HG02973 (cell line): ENCODE measurements around the gene EHBP1L1.

Experiments
- ATAC-seq: cut with Tn5 transposase; IDR thresholded peaks from one replicate; pipeline ENCODE4 v1.9.1; 2021; ENCODE audit warnings: moderate library complexity; ENCODE audit not compliant: unreplicated experiment

The EHBP1L1 gene

DNA sequence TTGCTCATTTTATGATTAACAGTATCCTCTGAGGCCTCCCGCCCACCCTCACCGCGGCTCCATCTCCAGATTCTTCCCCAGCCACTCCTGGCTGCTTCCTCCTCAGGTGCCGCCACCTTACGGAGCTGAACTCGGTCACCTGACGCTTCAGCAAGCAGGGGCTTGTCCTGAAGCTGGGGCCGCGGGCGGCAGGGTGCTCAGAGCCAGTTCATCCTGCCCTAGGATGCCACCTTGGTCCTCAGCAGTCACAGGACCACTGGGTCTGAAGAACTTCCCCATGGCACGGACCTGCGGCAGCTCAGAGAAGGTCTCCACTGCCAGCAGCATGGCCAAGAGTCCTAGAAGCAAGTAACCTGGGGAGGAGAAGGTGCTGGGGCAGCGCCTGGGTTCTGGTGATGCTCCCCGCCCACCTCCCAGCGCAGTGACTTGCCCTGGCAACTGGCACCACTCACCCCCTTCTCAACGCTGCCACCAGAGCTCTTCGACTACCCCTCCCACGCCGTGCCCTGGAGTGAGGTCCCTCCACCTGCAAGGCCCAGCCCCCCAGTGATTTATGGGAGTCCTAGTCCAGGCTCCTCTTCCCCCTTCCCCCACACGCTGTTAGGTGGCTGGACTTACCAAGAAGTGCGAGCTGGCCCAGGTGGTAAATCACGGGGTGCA, 17.1 kb downstream of the EHBP1L1 start:
- ATAC-seq = no peak

DNA sequence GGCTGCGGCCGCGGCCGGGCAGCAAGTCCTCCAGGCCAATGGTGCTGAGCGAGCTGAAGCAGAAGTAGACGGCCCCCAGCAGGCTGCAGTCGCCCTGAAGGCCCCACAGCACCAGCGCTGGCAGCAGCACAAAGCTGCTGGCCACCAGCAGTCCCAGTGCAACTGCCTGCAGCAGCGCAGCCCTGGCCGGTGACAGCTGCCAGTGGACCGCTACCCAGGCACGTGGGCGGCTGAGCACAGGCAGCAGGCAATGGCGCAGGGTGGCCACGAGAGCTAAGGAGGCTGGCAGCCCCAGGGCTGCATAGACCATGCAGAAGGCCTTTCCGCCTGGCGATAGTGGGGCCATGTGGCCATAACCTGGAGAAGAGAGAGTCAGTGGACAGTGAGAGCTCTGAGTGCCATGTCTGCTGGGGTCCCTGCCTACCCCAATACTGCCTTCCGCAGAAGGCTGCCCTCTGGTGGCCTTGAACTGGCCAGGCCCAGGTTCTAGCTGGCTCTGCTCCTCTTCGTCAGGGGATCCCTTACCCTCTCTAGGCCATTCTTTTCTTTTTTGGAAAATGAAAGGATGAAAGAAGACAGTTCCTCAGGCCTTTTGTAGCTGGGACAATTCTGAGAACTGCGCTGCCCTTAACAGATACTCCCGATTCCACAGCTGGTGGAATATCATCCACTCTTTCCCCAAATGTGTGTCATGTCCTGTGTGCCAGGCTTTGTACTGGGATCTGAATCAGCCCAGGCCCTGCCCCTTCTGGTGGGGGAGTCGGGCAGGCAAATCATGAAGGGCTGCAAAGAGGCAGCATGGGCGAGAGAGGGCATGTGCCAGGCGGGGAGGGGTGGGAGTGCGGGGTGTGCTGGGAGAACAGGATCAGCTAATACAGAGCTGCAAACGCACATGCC, 17.9 kb downstream of the EHBP1L1 start:
- ATAC-seq = no peak

DNA sequence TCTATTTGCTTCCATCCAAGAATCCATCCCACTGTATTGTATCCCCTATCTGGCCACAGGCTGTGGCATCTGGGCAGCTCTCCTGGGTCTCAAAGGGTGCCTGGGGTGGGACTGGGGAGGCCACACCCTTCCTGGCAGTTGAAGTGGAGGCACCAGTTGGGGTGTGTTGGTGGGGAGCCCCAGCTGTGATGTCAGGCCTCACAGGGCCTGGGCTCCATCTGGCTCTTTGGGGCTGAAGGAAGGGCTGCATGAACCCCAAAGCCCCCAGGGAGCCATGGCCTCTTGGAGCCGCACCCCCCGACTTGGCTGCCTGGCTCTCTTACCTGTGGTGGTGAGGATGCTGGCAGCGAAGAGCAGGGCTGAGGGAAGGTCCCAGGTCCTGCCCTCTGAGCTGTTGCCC, 19.3 kb downstream of the EHBP1L1 start:
- ATAC-seq = no peak

DNA sequence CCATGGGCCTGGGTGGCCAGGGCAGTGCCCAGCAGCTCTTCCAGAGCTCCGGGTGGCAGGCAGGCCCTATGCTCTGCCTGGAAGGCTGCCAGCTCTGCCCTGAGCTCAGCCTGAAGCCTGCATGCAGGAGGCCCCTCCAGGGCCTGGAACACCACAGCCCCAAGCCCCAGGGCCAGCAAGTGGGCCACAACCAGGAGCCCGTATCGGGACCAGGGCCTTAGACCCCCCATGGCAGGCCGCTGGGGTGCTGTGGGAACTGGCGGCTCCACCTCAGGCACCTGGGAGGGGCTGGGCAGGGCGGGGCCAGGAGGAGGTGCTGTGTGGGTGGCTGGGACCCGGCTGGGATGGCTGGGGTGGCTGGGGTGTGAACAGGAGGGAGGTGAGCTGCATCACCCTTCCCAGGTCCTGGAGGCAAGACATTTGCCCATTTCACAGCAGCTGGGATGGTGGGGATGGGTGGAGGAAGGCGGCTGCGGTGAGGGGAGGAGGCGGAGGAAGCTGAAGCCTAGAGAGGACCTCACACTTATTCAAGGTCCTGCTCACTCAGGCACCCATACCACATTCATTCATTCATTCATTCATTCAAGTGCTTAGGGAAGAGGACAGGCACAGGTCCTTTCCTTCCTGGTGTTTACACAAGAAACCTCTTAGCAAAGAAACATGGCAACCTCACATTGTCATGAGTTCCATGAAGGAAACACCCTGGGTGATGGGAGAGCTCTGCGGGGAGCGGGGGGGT, 19.9 kb downstream of the EHBP1L1 start, which contains the start of gene KCNK7:
TSS of gene KCNK7 (minus strand) at position 258 of the 739 bp plus-strand sequence. CDS start at position 230, 28 bp downstream.
- no peak for ATAC-seq

DNA sequence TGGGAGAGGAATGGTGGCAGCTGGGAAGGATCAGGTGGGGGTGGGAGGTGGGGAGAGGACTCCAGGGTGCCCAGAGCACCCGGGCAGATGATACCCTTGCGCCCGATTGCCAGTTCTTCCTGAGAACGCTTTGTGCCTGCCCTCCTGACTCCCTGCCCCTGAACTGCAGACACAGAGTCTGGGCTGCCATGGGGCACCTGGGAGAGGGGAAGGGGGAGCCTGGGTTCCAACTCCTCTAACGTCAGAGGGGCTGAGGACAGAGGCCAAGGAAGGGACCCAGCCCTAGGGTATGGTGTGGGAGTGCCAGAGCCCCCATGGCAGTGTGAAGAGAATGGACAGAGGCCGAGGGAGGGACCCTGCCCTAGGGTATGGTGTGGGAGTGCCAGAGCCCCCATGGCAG, 20.7 kb downstream of the EHBP1L1 start:
- no peak for ATAC-seq

DNA sequence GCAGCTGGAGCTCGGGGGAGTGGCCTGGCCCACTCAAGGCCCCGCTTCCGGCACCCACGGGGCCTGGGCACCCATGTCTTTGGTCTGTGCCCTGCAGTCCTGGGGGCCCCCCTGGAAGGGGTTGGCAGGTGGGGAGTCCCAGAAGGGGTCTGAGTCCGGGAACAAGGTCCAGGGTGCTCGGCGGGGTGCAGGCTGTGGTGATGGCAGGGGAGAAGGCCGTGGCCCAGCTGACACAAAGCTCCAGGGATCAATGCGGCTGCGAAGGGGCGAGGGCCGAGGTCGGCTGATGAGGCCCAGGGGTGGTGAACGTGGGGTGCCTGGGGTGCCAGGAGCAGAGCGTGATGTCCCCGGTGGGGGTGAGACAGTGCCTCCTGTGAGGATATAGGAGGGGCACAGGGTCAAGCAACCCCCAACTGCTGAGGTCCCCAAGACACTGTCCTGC, 22.4 kb downstream of the EHBP1L1 start:
- ATAC-seq = no peak

DNA sequence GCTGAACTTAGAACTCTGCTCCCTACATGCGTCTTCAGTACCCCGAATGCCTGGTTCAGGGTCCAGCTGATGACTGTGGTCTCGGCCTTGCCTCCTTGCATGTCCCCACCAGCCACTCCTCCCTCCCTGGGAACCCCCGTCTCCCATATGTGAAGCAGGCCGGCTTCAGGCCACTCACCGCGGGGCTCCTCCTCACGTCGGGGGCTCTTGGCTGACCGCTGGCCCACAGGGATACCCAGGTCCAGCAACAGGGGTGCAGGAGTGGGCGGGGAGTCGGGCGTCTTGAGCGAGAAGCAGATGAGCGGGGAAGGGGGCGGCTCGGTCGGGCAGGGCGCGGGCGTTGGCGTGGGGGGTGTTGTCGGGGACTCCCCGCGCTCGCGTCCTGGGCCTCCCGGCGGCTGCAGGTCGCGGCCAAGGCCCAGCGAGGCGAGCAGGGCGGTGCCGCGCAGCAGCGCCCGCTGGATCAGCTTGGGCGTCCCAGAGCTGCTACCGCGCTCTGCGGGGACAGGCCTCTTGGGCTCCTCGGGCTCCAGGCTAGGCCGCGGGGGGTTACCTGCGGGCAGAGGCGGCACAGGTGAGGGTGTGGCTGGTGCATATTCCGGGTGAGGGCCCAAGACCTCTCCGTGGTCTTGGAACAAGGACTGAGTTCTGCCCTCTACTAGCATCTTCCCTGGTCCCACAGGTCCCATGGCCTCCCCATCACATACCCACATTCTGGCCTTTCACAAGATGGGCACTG, 23.5 kb downstream of the EHBP1L1 start:
- ATAC-seq = no peak

DNA sequence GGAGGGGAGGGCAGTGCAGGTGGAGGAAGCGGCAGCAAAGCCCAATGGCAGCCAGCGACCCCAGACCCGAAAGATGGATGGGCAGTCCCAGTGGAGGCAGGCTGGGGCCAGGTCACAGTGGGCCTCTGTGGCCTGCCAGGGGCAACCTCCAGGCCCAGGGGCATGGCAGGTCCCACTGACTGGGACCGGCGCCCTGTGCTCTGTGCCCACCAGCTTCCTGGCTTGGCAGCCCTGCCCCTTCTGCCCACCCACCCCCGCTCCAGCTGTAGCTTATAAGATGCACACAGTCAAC, 24.0 kb downstream of the EHBP1L1 start:
- ATAC-seq = no peak

DNA sequence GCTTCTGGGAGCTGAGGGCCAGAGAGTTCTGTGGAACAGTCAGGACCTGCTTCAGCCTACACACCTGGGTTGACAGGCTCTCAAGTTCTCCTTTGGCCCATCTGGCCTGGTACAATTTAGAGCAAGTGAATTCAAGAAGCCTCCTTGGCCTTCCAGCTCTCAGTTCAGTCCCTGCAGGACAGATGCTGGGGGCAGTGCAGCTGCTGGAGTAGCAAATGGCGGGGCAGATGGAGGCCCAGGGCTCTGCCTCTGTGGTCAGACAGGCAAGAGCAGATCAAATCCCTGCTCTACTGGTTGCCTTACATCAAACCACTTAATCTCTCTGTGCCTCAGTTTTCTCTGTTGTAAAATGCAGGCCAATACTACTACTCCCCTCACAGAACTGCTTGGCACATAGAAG, 28.4 kb downstream of the EHBP1L1 start:
- ATAC-seq = no peak

DNA sequence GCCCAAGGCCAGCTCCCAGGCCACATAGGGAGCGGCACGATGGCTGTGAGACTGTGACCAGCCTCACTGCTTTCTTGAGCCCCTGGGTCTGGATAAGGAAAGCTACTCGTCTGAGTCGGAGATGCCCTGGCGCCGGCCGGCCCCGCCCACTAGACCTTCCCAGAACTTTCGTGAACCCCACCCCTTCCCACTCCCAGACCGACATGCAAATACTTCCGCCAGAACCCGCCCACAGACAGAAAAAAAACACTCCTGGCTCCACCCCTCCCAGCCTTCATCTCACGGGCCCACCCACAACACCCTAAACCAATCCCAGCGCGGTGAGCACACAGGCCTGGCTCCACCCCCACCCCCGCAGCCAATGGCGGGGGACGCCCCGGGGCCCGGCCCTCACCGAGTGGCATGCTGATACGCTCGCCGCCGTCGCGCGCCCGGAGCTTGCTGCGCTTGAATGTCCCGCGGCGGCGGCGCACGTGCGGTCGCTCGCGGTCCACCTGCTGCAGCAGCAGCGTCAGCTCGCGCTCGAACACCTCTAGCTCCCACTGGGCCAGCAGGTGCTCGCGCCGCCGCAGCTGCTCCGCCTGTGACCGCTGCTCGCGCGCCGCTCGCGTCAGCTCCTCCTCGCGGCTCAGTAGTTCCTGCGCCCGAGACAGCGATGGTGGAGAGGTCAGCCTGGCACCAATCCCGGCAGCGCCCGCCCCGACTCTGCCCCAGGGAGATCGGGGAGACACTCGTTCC, 31.2 kb downstream of the EHBP1L1 start:
- no peak for ATAC-seq

DNA sequence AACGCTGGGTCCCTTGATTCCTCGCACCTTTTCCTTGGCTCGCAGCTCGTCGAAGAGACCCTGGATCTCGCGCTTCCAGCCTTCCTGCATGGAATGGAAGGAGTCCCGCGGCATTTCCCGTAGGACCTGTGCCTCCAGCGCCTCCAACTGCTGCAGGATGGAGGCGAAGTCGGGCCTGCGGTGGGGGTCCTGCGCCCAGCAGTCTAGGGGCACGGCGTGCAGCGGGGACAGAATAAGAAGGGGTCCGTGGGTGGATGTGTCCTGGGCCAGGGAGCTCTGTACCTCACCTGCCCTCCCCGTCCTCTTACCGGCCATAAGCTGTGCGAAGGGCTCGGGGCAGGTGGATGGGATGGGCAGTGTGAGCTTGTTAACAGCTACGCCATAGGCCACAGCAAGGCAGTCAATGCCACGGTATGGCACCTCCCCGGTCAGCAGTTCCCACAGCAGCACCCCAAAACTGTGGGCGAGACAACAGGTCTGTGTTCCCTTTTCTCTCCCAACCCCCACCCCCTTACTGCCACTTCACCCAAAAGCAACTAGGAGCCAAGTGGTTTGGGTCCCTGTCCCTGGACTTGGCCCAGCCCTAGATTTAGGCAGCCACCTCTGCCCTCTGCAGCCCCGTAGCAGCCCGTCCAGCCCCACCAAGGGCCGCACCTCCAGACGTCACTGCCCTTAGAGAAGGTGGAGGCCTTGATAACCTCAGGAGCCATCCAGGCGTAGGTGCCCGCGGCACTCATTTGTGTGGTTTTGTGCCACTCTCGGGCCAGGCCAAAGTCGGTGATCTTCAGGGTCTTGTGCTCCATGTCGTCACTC, 32.0 kb downstream of the EHBP1L1 start:
- ATAC-seq = no peak

DNA sequence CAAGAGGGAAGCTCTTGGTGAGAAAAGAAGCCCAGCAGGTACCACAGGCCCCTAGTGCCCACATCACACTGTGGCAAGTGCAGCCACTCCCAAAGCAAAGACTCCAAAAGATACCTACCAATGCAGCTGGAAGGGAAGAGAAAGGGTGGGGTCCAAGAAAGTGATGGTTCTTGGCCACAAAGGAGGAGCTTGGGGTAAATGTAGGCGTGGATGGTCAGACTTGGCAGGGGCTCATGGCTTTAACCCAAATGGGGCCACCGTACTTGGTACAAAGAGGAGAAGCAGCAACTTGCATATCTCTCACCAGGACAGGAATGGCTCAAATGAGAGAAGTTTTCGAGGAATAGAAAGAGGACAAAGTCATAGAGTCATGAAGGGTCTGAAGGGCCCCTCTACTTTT, 33.4 kb downstream of the EHBP1L1 start:
- ATAC-seq = no peak

DNA sequence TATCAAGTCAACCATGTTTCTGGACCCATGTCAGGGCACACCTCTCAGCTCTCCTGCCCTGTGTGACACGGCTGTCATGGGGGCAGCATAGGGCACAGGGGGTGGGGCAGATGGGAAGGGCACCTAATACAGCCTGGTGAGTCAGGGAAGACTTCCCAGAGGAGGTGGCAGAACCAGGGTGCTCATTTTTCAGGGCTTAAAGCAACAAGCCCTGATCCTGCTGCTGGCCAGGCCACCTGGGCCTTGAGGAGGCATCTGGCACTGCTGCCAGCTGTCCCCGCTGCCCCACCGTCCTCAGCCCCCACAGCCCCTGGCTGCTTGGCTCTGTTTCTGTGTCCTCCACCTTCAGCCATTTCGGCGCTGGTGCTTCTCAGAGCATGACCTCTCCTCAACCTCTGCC, 33.8 kb downstream of the EHBP1L1 start:
- ATAC-seq = no peak

DNA sequence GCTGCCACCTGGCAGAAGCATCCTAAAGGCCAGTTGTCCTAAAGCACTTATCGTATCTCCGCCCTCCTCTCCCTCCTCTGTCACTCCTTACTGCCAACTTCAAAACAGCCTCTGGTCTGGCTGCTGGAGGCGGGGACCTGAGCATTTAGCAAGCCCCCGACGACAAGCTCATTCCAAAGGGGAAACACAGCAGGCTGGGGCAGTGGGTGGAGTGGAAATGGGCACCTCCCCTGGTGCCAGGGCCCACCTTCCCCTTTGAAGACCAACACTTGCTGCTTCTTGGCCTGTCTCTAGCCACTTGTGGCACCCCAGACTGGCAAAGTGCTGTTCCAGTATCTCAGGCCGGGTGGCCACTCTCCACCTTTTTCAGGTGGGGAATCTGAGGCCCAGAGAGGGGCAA, 34.6 kb downstream of the EHBP1L1 start:
- no peak for ATAC-seq

DNA sequence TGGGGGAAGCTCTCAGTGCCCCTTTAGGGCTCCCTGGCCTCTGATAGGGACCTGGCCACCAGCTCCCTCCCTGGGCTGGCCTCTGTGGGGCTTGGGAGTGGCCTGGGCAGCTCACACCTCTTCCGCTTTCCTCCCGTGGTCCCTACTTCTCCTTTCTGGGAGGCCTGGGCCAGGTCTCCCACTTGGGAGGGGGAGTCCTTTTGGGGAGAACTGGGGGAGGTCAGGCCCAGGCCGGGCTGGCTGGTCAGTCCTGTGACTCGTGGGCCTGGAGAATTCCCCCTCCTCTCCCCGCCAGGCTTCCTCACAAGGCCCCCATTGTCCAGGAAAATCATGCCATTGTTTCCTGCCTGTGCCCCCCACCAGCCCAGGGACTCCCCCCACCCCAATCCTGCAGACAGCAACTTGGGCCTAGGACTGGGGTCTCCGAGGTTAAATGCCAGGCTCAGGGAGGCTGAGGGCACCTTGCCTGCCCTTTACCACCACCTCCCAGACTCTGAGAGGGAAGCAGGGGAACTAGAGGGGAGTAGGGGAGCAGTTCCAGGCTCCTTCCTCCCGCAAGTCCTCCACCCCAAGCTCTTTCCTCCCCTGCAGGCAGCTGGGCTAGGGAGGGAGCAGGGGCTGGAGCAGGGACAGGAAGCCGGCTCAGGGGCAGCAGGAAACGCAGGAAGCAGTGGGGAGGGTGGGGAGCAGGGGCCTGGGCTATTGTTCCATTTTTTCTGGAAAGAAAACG, 35.3 kb downstream of the EHBP1L1 start:
- ATAC-seq = no peak

DNA sequence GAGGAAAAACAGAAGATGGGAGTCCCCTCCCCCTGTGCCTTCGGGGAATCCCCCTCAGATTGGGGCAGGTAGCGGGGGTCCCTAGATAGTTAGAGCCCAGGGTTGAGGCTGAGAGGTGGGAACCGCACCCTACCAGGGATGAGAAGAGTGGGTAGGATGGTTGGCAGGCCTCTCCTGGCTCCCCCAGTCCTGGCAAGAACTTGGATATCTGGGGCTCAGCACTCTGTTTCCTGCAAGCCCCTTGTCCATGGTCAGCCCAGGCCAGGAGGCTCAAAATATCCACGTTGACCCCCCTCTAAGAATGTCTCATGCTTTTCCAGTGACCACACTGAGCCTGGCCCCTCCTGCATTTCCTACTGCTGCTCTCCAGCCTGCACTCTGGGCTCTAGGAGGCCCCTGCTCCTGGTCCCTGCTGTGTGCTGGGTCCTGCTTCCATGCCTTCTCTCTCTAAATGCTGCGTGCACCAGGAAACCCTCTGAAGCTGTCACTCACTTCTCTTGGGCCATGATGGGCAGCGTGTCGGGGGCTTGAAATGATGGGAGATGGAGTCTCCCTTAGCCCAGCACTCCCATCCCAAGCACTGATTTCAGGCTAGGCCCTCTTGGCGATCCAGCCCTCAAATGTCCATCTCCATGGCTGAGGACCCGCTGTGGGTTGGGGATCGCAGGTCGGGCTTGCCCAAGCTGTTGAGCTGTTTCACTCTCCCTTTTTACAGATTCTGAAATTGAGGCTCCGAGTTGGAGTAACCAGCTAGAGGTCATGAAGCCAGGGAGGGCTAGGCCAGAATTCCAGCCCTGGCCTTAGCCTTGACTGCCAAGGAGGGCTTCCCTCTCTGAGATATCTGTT, 36.1 kb downstream of the EHBP1L1 start:
- no peak for ATAC-seq

DNA sequence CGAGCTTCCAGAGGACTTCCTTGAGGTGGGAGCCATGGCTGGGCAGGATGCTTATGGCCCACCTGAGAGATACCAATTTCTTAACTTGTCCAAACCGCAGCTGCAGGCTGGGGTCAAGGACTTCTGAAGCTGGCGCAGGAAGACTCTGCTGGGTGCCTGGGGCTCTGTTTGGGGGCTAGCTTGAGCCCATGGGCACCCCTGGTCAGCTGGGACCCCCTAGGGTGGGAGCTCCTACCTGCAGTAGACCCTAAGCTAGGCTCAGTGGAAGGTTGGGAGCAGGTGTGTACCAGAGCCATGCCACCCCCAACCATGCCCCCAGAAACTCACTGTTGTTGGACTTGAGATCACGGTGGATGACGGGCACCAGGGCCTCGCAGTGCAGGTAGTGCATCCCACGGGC, 36.8 kb downstream of the EHBP1L1 start:
- ATAC-seq = no peak
